Epithelial cell of proximal tubule (primary cell): ENCODE data around the gene REP15. TPM values are rescaled to one million over a fixed set of nuclear protein-coding genes. Genes with fewer than 3 reads are reported as not detected.

Experiments used
- DNase-seq: peaks from one replicate; pipeline ENCODE4 v3.0.0-alpha.2; 2011; ENCODE audit warnings: low read depth
- H3K4me3 ChIP-seq: 2 replicates; pipeline ENCODE4 v1.5.1; 2011; ENCODE audit warnings: low read depth, mild to moderate bottlenecking, low read length
- CTCF ChIP-seq: conservative IDR thresholded peaks from 2 replicates; pipeline ENCODE4 v1.5.1; 2012; ENCODE audit warnings: low read depth, mild to moderate bottlenecking, low read length
- total RNA-seq: library from RNA; depleted of rRNA; stranded (reverse); fragments of >200 nt; gene quantifications from 2 replicates; pipeline ENCODE4 v1.2.3, GENCODE V29; 2015

Gene REP15
- total RNA-seq, 1 donor from 2014 or later, result not detected

- DNase-seq, result no peak
- TF ChIP-seq CTCF, result no peak
- H3K4me3 ChIP-seq, result no peak overlapping the region
Measured at GRCh38 chr12:27680619-27681018, 15.6 kb upstream of the REP15 start.

- TF ChIP-seq CTCF, result no peak
- DNase-seq, result no peak
- no peak overlapping the region for H3K4me3 ChIP-seq
Measured at GRCh38 chr12:27682534-27682933, 13.7 kb upstream of the REP15 start.

- no peak overlapping the region for H3K4me3 ChIP-seq
- TF ChIP-seq CTCF, result no peak
- no peak for DNase-seq
Measured at GRCh38 chr12:27685274-27685673, 11.0 kb upstream of the REP15 start.

GRCh38 chr12:27686147-27686546 is 10.1 kb upstream of the REP15 start:
- TF ChIP-seq CTCF, result no peak
- no peak for DNase-seq
- no peak overlapping the region for H3K4me3 ChIP-seq

GRCh38 chr12:27688671-27689070 is 7.6 kb upstream of the REP15 start:
- TF ChIP-seq CTCF, result no peak
- no peak overlapping the region for H3K4me3 ChIP-seq

GRCh38 chr12:27689558-27690180 is 6.6 kb upstream of the REP15 start:
- no peak overlapping the region for H3K4me3 ChIP-seq
- TF ChIP-seq CTCF, result no peak
- DNase-seq, result no peak

More at GRCh38 chr12:27688671-27689070, 7.6 kb upstream of the REP15 start:
- no peak for DNase-seq

GRCh38 chr12:27693403-27693802 is 2.8 kb upstream of the REP15 start:
- DNase-seq, result no peak
- TF ChIP-seq CTCF, result no peak
- H3K4me3 ChIP-seq, result no peak overlapping the region
